Gastroesophageal sphincter (tissue), 4 donors: ENCODE results near the gene C20orf173. TPM values are rescaled to one million over a fixed set of nuclear protein-coding genes. Genes with fewer than 3 reads are reported as not detected.
A peak's percentile ranks its signal among the peaks of the same experiment; 100 is the strongest.

ENCODE experiments used
- ATAC-seq: fragments of 150-250 bp; one replicate; pipeline ENCODE4 v1.9.1; 2016; ENCODE audit warnings: mild to moderate bottlenecking, moderate library complexity
- H3K27ac ChIP-seq, 4 donors: fragments of 200-600 bp; sonication (generic) in 3 of 4; 1 replicate in 3 of 4; 2 replicates in 1 of 4; pipeline ENCODE4 v1.5.1; 2016 to 2019
- H3K27me3 ChIP-seq: fragments of 200-600 bp; sonication (generic); one replicate; pipeline ENCODE4 v1.5.1; 2019
- H3K36me3 ChIP-seq, 2 donors: fragments of 200-600 bp; sonication (generic); one replicate each; pipeline ENCODE4 v1.5.1; 2019; ENCODE audit warnings: control low read depth in 1 of 2
- H3K4me1 ChIP-seq, 3 donors: fragments of 200-600 bp; sonication (generic); 1 replicate in 2 of 3; 2 replicates in 1 of 3; pipeline ENCODE4 v1.5.1; 2016 to 2019; ENCODE audit warnings: control low read depth in 2 of 3
- H3K4me3 ChIP-seq, 2 donors: fragments of 200-600 bp; sonication (generic); one replicate each; pipeline ENCODE4 v1.5.1; 2019; ENCODE audit warnings: mild to moderate bottlenecking in 1 of 2, moderate library complexity in 1 of 2
- H3K9me3 ChIP-seq, 3 donors: fragments of 200-600 bp; sonication (generic); one replicate each; pipeline ENCODE4 v1.5.1; 2017 to 2019; ENCODE audit warnings: control low read depth in 2 of 3
- CTCF ChIP-seq, 4 experiments: fragments of 200-600 bp in 2 of 4; fragments of 450-650 bp in 2 of 4; sonication (generic) in 1 of 4; IDR thresholded peaks; one replicate each; pipeline ENCODE4 v1.5.1; 2017 to 2019; ENCODE audit warnings: antibody characterized with exemption in 4 of 4, mild to moderate bottlenecking in 2 of 4, moderate library complexity in 2 of 4
- EP300 ChIP-seq: sonication (generic); formaldehyde crosslinking; IDR thresholded peaks from one replicate; pipeline ENCODE4 v1.6.1; 2017; ENCODE audit warnings: antibody characterized with exemption, mild to moderate bottlenecking
- POLR2A ChIP-seq, 2 donors: fragments of 450-650 bp; IDR thresholded peaks; one replicate each; pipeline ENCODE4 v1.6.1; 2017; ENCODE audit warnings: antibody characterized with exemption in 2 of 2, mild to moderate bottlenecking in 2 of 2, moderate library complexity in 1 of 2
- POLR2AphosphoS5 ChIP-seq: sonication (generic); formaldehyde crosslinking; IDR thresholded peaks from one replicate; pipeline ENCODE4 v1.6.1; 2017; ENCODE audit warnings: antibody characterized with exemption
- WGBS, 2 donors: methylation state at CpG; one replicate each; pipeline ENCODE4 v1.1.5; 2018; ENCODE audit warnings: low coverage in 1 of 2; 5-methylcytosine and 5-hydroxymethylcytosine counted together
- total RNA-seq, 4 donors: library from RNA; depleted of rRNA; stranded (reverse); fragments of >200 nt; gene quantifications; one replicate each; pipeline ENCODE4 v1.1.0, GENCODE V29; 2016

The C20orf173 gene
- total RNA-seq, 4 donors from 2014 or later = not detected

- Histone ChIP-seq H3K9me3 (no peaks in the 10 kb centered on the region), H3K27ac (no peak overlapping the region), H3K4me1 (peaks cover 0 to 16% (median 0%) of the 10 kb centered on the region in 3 donors), H3K27me3 (no peaks in the 10 kb centered on the region), H3K36me3 (peaks cover 0 to 100% of the 10 kb centered on the region in 2 donors), H3K4me3 (no peak overlapping the region)
- WGBS, 2 donors = 58 to 69% methylated on average over 5 to 6 of the region's 16 CpGs
- no peak for ATAC-seq
- TF ChIP-seq POLR2AphosphoS5 = no peak
- TF ChIP-seq POLR2A (IDR thresholded peaks at IDR 0.05) = no peak
- TF ChIP-seq CTCF (IDR thresholded peaks at IDR 0.05) = no peak
These were observed 25.5 kb downstream of the C20orf173 start for GRCh38 chr20:35503841-35504561.

- peaks cover 0 to 100% of the 10 kb centered on the region in 2 donors for H3K36me3 ChIP-seq
- no peak overlapping the region for H3K4me3 ChIP-seq
- H3K27me3 ChIP-seq = no peaks in the 10 kb centered on the region
- 91% methylated on average over 4 of the region's 10 CpGs; no CpG with 5 or more reads in 1 of the 2 donors for WGBS, 2 donors
- ATAC-seq = no peak
- H3K4me1 ChIP-seq = peaks cover 0 to 16% (median 0%) of the 10 kb centered on the region in 3 donors
- H3K9me3 ChIP-seq = no peaks in the 10 kb centered on the region
- no peak overlapping the region for H3K27ac ChIP-seq
- no peak for TF ChIP-seq POLR2AphosphoS5
These were observed 26.2 kb downstream of the C20orf173 start for GRCh38 chr20:35503281-35503680.

- H3K36me3 ChIP-seq = peaks cover 0 to 100% of the 10 kb centered on the region in 2 donors
- H3K4me1 ChIP-seq = peaks cover 0 to 24% (median 0%) of the 10 kb centered on the region in 3 donors
- ATAC-seq = no peak
- H3K27me3 ChIP-seq = no peaks in the 10 kb centered on the region
- no peak for TF ChIP-seq CTCF (IDR thresholded peaks at IDR 0.05)
- TF ChIP-seq EP300 = no peak
- no peak for TF ChIP-seq POLR2AphosphoS5
- TF ChIP-seq POLR2A (IDR thresholded peaks at IDR 0.05) = no peak
- no peak overlapping the region for H3K27ac ChIP-seq
- WGBS, 2 donors = 77 to 79% methylated on average over 6 to 8 of the region's 8 CpGs
- H3K4me3 ChIP-seq = no peak overlapping the region
- no peaks in the 10 kb centered on the region for H3K9me3 ChIP-seq
These were observed 27.1 kb downstream of the C20orf173 start for GRCh38 chr20:35502352-35502751.

GRCh38 chr20:35499271-35499670 is 30.2 kb downstream of the C20orf173 start:
- TF ChIP-seq POLR2A (IDR thresholded peaks at IDR 0.05) (no peak), EP300 (no peak), POLR2AphosphoS5 (no peak), CTCF (IDR thresholded peaks at IDR 0.05) (no peak)
- Histone ChIP-seq H3K27ac (no peak overlapping the region), H3K4me1 (peaks cover 0 to 28% (median 0%) of the 10 kb centered on the region in 3 donors), H3K36me3 (peaks cover 0 to 100% of the 10 kb centered on the region in 2 donors), H3K27me3 (no peaks in the 10 kb centered on the region), H3K9me3 (no peaks in the 10 kb centered on the region), H3K4me3 (no peak overlapping the region)
- 80% methylated on average over 1 of the region's 1 CpG for WGBS, 2 donors
- no peak for ATAC-seq

GRCh38 chr20:35497780-35498189 is 31.7 kb downstream of the C20orf173 start:
- ATAC-seq = peak; percentile 92
- Histone ChIP-seq H3K27ac (peak overlapping the region in 3 of 4 donors; percentile 61 to 73 (median 71)), H3K9me3 (no peaks in the 10 kb centered on the region), H3K4me3 (no peak overlapping the region), H3K27me3 (no peaks in the 10 kb centered on the region), H3K36me3 (peaks cover 0 to 100% of the 10 kb centered on the region in 2 donors), H3K4me1 (peaks cover 0 to 18% (median 0%) of the 10 kb centered on the region in 3 donors)
- WGBS, 2 donors = 30% methylated on average over 7 of the region's 9 CpGs; no CpG with 5 or more reads in 1 of the 2 donors
- TF ChIP-seq EP300 = no peak
- TF ChIP-seq POLR2A (IDR thresholded peaks at IDR 0.05) = no peak
- peak in 1 of 4 experiments; percentile 32 for TF ChIP-seq CTCF (IDR thresholded peaks at IDR 0.05)
